HCT116 (cell line): ENCODE results near the gene MACROH2A2. TPM values are rescaled to one million over a fixed set of nuclear protein-coding genes. Genes with fewer than 3 reads are reported as not detected.

ENCODE experiments used
- ATAC-seq: fragments of 200-7000 bp; cut with Tn5 transposase; 2 replicates; pipeline ENCODE4 v1.9.1; 2020; ENCODE audit warnings: mild to moderate bottlenecking, moderate library complexity
- BruUV-seq: library from RNA; stranded (reverse); fragments of 400-500 nt; replicated peaks from 2 replicates; lab custom pipeline; 2021; lab: Mats Ljungman, UMichigan
- CTCF ChIA-PET: fragments of 300-600 bp; sonication (Branson Sonifier 250); formaldehyde crosslinking; loops from one replicate; lab custom pipeline; 2021; ENCODE audit warnings: antibody characterized with exemption; lab: Charles Lee
- POLR2A ChIA-PET: fragments of 300-600, 350-600 bp; sonication (Branson Sonifier 250); formaldehyde crosslinking; loops from one replicate; lab custom pipeline; 2021; ENCODE audit warnings: antibody characterized with exemption; lab: Charles Lee
- RAD21 ChIA-PET, 2 experiments: fragments of 300-600 bp; sonication (Branson Sonifier 250); formaldehyde crosslinking; loops; one replicate each; lab custom pipeline; 2023; ENCODE audit warnings: low total read pairs in 2 of 2; ENCODE audit not compliant: uncharacterized antibody in 2 of 2, unreplicated experiment in 2 of 2, low non-redundant PET in 1 of 2; lab: Charles Lee
- DNase-seq: peaks from one replicate; pipeline ENCODE4 v3.0.0-alpha.2; 2010; ENCODE audit warnings: low read depth, low spot score
- H2AFZ ChIP-seq: fragments of 200-600 bp; shearing (Covaris generic), sonication (generic); 2 replicates; pipeline ENCODE4 v1.6.1; 2017; ENCODE audit warnings: low read depth, mixed run types, mixed read lengths, antibody characterized with exemption, low read length; ENCODE audit not compliant: poor library complexity, severe bottlenecking
- H3K27ac ChIP-seq: 2 replicates; pipeline ENCODE4 v1.5.1; 2012; ENCODE audit warnings: low read depth, low read length
- H3K27me3 ChIP-seq: fragments of 200-600 bp; sonication (generic); 2 replicates; pipeline ENCODE4 v1.6.1; 2016; ENCODE audit warnings: mixed run types, low read length, mixed read lengths; ENCODE audit not compliant: insufficient read depth
- H3K36me3 ChIP-seq, 2 experiments: fragments of 200-500 bp in 1 of 2; fragments of 200-600 bp in 1 of 2; sonication (Bioruptor generic) in 1 of 2; sonication (generic) in 1 of 2; 2 replicates each; pipeline versions ENCODE4 v1.5.1 to v1.6.1; 2014 to 2016; ENCODE audit warnings: low read length in 2 of 2, inconsistent platforms in 1 of 2, mixed read lengths in 1 of 2, mixed run types in 1 of 2; ENCODE audit not compliant: insufficient read depth in 2 of 2, control insufficient read depth in 1 of 2
- H3K4me1 ChIP-seq, 2 experiments: fragments of 200-600 bp in 1 of 2; sonication (generic) in 1 of 2; 2 replicates each; pipeline versions ENCODE4 v1.5.1 to v1.6.1; 2012 to 2017; ENCODE audit warnings: low read length in 2 of 2, inconsistent platforms in 1 of 2, mild to moderate bottlenecking in 1 of 2, mixed read lengths in 1 of 2, mixed run types in 1 of 2, moderate library complexity in 1 of 2; ENCODE audit not compliant: insufficient read depth in 2 of 2, control insufficient read depth in 1 of 2
- H3K4me2 ChIP-seq: fragments of 200-600 bp; sonication (generic); 2 replicates; pipeline ENCODE4 v1.6.1; 2017; ENCODE audit warnings: mixed run types, low read length, mixed read lengths
- H3K4me3 ChIP-seq, 2 experiments: fragments of 200-600 bp in 1 of 2; sonication (generic) in 1 of 2; replicated peaks in 1 of 2; 2 replicates each; pipeline ENCODE4 v1.5.1; 2011 to 2016; ENCODE audit warnings: low read length in 2 of 2, control low read depth in 1 of 2, low read depth in 1 of 2, mild to moderate bottlenecking in 1 of 2, mixed read lengths in 1 of 2, mixed run types in 1 of 2
- H3K79me2 ChIP-seq: fragments of 200-600 bp; sonication (generic); 2 replicates; pipeline ENCODE4 v1.6.1; 2017; ENCODE audit warnings: mild to moderate bottlenecking, mixed run types, low read length, moderate library complexity, mixed read lengths; ENCODE audit not compliant: insufficient read depth
- H3K9ac ChIP-seq: fragments of 200-600 bp; sonication (generic); 2 replicates; pipeline ENCODE4 v1.6.1; 2016; ENCODE audit warnings: low read length, mixed read lengths
- H3K9me2 ChIP-seq: fragments of 200-600 bp; sonication (generic), shearing (Covaris generic); 2 replicates; pipeline ENCODE4 v1.6.1; 2017; ENCODE audit warnings: mixed run types, mild to moderate bottlenecking, moderate library complexity; ENCODE audit not compliant: insufficient read depth
- H3K9me3 ChIP-seq, 2 experiments: fragments of 200-500 bp in 1 of 2; fragments of 200-600 bp in 1 of 2; sonication (Bioruptor generic) in 1 of 2; sonication (generic) in 1 of 2; 2 replicates each; pipeline ENCODE4 v1.6.1; 2014 to 2017; ENCODE audit warnings: low read length in 2 of 2, mixed read lengths in 2 of 2, inconsistent platforms in 1 of 2, low read depth in 1 of 2, mild to moderate bottlenecking in 1 of 2, mixed run types in 1 of 2, moderate library complexity in 1 of 2; ENCODE audit not compliant: control insufficient read depth in 1 of 2, insufficient read depth in 1 of 2
- H4K20me1 ChIP-seq: fragments of 200-600 bp; sonication (generic), shearing (Covaris generic); 2 replicates; pipeline ENCODE4 v1.6.1; 2017; ENCODE audit warnings: mixed run types, mild to moderate bottlenecking, moderate library complexity; ENCODE audit not compliant: insufficient read depth
- ATF3 ChIP-seq: IDR thresholded peaks from 2 replicates; pipeline ENCODE4 v1.6.1; 2012
- CBX3 ChIP-seq: IDR thresholded peaks from 2 replicates; pipeline ENCODE4 v1.6.1; 2012; ENCODE audit warnings: low read depth
- CEBPB ChIP-seq: IDR thresholded peaks from 2 replicates; pipeline ENCODE4 v1.6.1; 2012; ENCODE audit warnings: low read depth
- CTCF ChIP-seq, 3 experiments: fragments of 200-600 bp in 1 of 3; sonication (generic) in 1 of 3; IDR thresholded peaks in 2 of 3; conservative IDR thresholded peaks in 1 of 3; 2 replicates each; pipeline ENCODE4 v1.5.1; 2012 to 2017; ENCODE audit warnings: low read depth in 2 of 3, low read length in 2 of 3, antibody characterized with exemption in 1 of 3, borderline replicate concordance in 1 of 3, control low read depth in 1 of 3, mild to moderate bottlenecking in 1 of 3, mixed read lengths in 1 of 3, mixed run types in 1 of 3, moderate library complexity in 1 of 3; ENCODE audit not compliant: insufficient read depth in 1 of 3
- ELF1 ChIP-seq: IDR thresholded peaks from 2 replicates; pipeline ENCODE4 v1.6.1; 2012; ENCODE audit warnings: low read depth, borderline replicate concordance
- EZH2phosphoT487 ChIP-seq: fragments of 200-600 bp; IDR thresholded peaks from 2 replicates; pipeline ENCODE4 v1.6.1; 2018; ENCODE audit warnings: antibody characterized with exemption, borderline replicate concordance
- JUND ChIP-seq: IDR thresholded peaks from 2 replicates; pipeline ENCODE4 v1.6.1; 2012
- POLR2A ChIP-seq: IDR thresholded peaks from 2 replicates; pipeline ENCODE4 v1.7.0; 2011; ENCODE audit warnings: borderline replicate concordance; ENCODE audit not compliant: insufficient read depth, insufficient read length; ENCODE audit errors: extremely low read depth
- SP1 ChIP-seq: IDR thresholded peaks from 2 replicates; pipeline ENCODE4 v1.6.1; 2012; ENCODE audit warnings: low read depth
- SRF ChIP-seq: IDR thresholded peaks from 2 replicates; pipeline ENCODE4 v1.6.1; 2012; ENCODE audit warnings: low read depth
- TCF7L2 ChIP-seq: IDR thresholded peaks from 2 replicates; pipeline ENCODE4 v1.7.0; 2011; ENCODE audit warnings: borderline replicate concordance, inconsistent platforms; ENCODE audit not compliant: insufficient read depth, insufficient read length; ENCODE audit errors: extremely low read depth
- ZBTB33 ChIP-seq: IDR thresholded peaks from 2 replicates; pipeline ENCODE4 v1.6.1; 2011; ENCODE audit warnings: mild to moderate bottlenecking, low read length, moderate library complexity; ENCODE audit not compliant: insufficient replicate concordance; ENCODE audit errors: extremely low read depth
- ZFX ChIP-seq: fragments of 450-650 bp; IDR thresholded peaks from 2 replicates; pipeline ENCODE4 v1.6.1; 2017
- ZNF274 ChIP-seq: fragments of 200-500 bp; sonication (Bioruptor generic); IDR thresholded peaks from 2 replicates; pipeline ENCODE4 v1.6.1; 2014; ENCODE audit warnings: mild to moderate bottlenecking, low read depth, low read length, inconsistent platforms
- intact Hi-C: fragments of 100-400 bp; cut with micrococcal nuclease; formaldehyde crosslinking; loops from 2 replicates; pipeline ENCODE4 v1.10.0; 2022
- total RNA-seq: library from RNA; stranded (reverse); gene quantifications from one replicate; pipeline ENCODE4 v1.2.1, GENCODE V29; 2021; ENCODE audit not compliant: unreplicated experiment
- TF ChIP-seq, protein P1 (sequence below): IDR thresholded peaks from 2 replicates; pipeline ENCODE4 v1.6.1; 2012; ENCODE audit warnings: low read depth

MACROH2A2 gene
- total RNA-seq, 1 experiment from 2014 or later = 41.4 TPM

DNA sequence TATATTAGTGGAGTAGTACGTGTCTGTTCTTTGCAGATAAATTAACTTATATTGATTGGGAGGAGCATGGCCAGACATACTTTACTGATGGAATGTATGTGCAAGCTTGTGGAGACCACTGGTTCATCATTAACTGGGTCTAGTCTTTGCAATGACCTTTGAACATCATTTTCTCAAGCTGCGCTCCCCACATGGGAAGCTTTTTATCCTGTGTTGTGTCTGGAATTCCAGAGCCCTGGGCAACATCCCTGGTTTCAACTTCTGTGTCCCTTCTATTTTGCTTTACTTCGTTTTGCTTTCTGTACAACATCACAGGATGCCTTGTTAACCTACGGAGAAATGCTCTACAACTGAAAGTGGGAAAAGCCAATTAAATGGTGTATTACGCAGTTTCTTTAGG, 38.3 kb downstream of the MACROH2A2 start:
- Histone ChIP-seq H3K36me3 (peaks cover 7 to 18% of the 10 kb centered on the region in 2 experiments; a peak in 3 of 4 replicates), H2AFZ (no peak overlapping the region), H3K4me1 (no peaks in the 10 kb centered on the region), H3K27ac (no peak overlapping the region), H4K20me1 (no peaks in the 10 kb centered on the region), H3K79me2 (no peaks in the 10 kb centered on the region), H3K9me2 (no peaks in the 10 kb centered on the region), H3K27me3 (no peaks in the 10 kb centered on the region), H3K4me3 (no peak overlapping the region), H3K9me3 (no peaks in the 10 kb centered on the region), H3K4me2 (no peak overlapping the region), H3K9ac (no peak overlapping the region)
- intact Hi-C loops = no loop called here
- ChIA-PET POLR2A (no interaction called here), RAD21 (no interaction called here), CTCF (no interaction called here)
- BruUV-seq = no TSS peak
- DNase-seq = no peak
- ATAC-seq = no peak
- TF ChIP-seq CTCF (IDR thresholded peaks at IDR 0.05 in 2 of 3, conservative IDR thresholded peaks at IDR 0.05 in 1 of 3; ENCODE audit: borderline replicate concordance in 1 of 3, insufficient read depth in 1 of 3, low read depth in 2 of 3, low read length in 2 of 3) = no peak
- TF ChIP-seq, protein P1, sequence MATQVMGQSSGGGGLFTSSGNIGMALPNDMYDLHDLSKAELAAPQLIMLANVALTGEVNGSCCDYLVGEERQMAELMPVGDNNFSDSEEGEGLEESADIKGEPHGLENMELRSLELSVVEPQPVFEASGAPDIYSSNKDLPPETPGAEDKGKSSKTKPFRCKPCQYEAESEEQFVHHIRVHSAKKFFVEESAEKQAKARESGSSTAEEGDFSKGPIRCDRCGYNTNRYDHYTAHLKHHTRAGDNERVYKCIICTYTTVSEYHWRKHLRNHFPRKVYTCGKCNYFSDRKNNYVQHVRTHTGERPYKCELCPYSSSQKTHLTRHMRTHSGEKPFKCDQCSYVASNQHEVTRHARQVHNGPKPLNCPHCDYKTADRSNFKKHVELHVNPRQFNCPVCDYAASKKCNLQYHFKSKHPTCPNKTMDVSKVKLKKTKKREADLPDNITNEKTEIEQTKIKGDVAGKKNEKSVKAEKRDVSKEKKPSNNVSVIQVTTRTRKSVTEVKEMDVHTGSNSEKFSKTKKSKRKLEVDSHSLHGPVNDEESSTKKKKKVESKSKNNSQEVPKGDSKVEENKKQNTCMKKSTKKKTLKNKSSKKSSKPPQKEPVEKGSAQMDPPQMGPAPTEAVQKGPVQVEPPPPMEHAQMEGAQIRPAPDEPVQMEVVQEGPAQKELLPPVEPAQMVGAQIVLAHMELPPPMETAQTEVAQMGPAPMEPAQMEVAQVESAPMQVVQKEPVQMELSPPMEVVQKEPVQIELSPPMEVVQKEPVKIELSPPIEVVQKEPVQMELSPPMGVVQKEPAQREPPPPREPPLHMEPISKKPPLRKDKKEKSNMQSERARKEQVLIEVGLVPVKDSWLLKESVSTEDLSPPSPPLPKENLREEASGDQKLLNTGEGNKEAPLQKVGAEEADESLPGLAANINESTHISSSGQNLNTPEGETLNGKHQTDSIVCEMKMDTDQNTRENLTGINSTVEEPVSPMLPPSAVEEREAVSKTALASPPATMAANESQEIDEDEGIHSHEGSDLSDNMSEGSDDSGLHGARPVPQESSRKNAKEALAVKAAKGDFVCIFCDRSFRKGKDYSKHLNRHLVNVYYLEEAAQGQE = no peak
- no peak for TF ChIP-seq ATF3
- no peak for TF ChIP-seq EZH2phosphoT487
- TF ChIP-seq POLR2A = no peak
- TF ChIP-seq TCF7L2 = no peak
- no peak for TF ChIP-seq CBX3
- TF ChIP-seq ZNF274 = no peak
- no peak for TF ChIP-seq ELF1
- no peak for TF ChIP-seq ZFX
- no peak for TF ChIP-seq SP1
- TF ChIP-seq ZBTB33 = no peak
- TF ChIP-seq JUND = no peak
- TF ChIP-seq CEBPB = no peak
- no peak for TF ChIP-seq SRF
- TF ChIP-seq, all 23 proteins: peak for 0
